H9 (cell line): ENCODE data around the gene ZNF776. TPM values are rescaled to one million over a fixed set of nuclear protein-coding genes. Genes with fewer than 3 reads are reported as not detected.

Experiments used
- DNase-seq: peaks from one replicate; pipeline ENCODE4 v3.0.0-alpha.2; 2017
- H2AFZ ChIP-seq: one replicate; pipeline ENCODE4 v1.6.1; 2013; ENCODE audit warnings: mild to moderate bottlenecking, low read length, control low read depth, moderate library complexity
- H2AK5ac ChIP-seq: 2 replicates; pipeline ENCODE4 v1.6.1; 2013; ENCODE audit warnings: low read length, control low read depth, mixed read lengths; ENCODE audit not compliant: insufficient read length
- H2BK120ac ChIP-seq: one replicate; pipeline ENCODE4 v1.6.1; 2013; ENCODE audit warnings: low read depth, mild to moderate bottlenecking, low read length, control low read depth, inconsistent platforms; ENCODE audit not compliant: poor library complexity, severe bottlenecking
- H2BK12ac ChIP-seq: 2 replicates; pipeline ENCODE4 v1.6.1; 2013; ENCODE audit warnings: low read length, control low read depth, mixed read lengths, low read depth; ENCODE audit not compliant: insufficient read length
- H2BK15ac ChIP-seq: 2 replicates; pipeline ENCODE4 v1.6.1; 2013; ENCODE audit warnings: low read depth, low read length, control low read depth
- H2BK20ac ChIP-seq: one replicate; pipeline ENCODE4 v1.6.1; 2013; ENCODE audit warnings: low read depth, mild to moderate bottlenecking, low read length, control low read depth, inconsistent platforms; ENCODE audit not compliant: poor library complexity, severe bottlenecking
- H2BK5ac ChIP-seq: 2 replicates; pipeline ENCODE4 v1.6.1; 2013; ENCODE audit warnings: low read length, control low read depth, mixed read lengths; ENCODE audit not compliant: insufficient read length
- H3K14ac ChIP-seq: 2 replicates; pipeline ENCODE4 v1.6.1; 2013; ENCODE audit warnings: low read length, control low read depth; ENCODE audit not compliant: insufficient read depth
- H3K18ac ChIP-seq: 2 replicates; pipeline ENCODE4 v1.6.1; 2013; ENCODE audit warnings: low read depth, mild to moderate bottlenecking, mixed read lengths, low read length, control low read depth; ENCODE audit not compliant: insufficient read length
- H3K23ac ChIP-seq: 2 replicates; pipeline ENCODE4 v1.6.1; 2013; ENCODE audit warnings: low read length, control low read depth, mixed read lengths, low read depth; ENCODE audit not compliant: insufficient read length
- H3K23me2 ChIP-seq: 2 replicates; pipeline ENCODE4 v1.6.1; 2013; ENCODE audit warnings: low read depth, mild to moderate bottlenecking, mixed read lengths, low read length, control low read depth; ENCODE audit not compliant: insufficient read length, poor library complexity, severe bottlenecking
- H3K27ac ChIP-seq: 2 replicates; pipeline ENCODE4 v1.5.1; 2013; ENCODE audit warnings: low read length, control low read depth, mixed read lengths, low read depth; ENCODE audit not compliant: insufficient read length
- H3K27me3 ChIP-seq: 2 replicates; pipeline ENCODE4 v1.6.1; 2013; ENCODE audit warnings: low read length, control low read depth, inconsistent platforms; ENCODE audit not compliant: insufficient read depth
- H3K4ac ChIP-seq: 2 replicates; pipeline ENCODE4 v1.6.1; 2013; ENCODE audit warnings: low read depth, mild to moderate bottlenecking, control low read depth, inconsistent platforms, low read length, moderate library complexity
- H3K4me1 ChIP-seq: 2 replicates; pipeline ENCODE4 v1.6.1; 2013; ENCODE audit warnings: low read length, control low read depth, inconsistent platforms; ENCODE audit not compliant: insufficient read depth
- H3K4me2 ChIP-seq: 2 replicates; pipeline ENCODE4 v1.6.1; 2013; ENCODE audit warnings: low read length, control low read depth, mixed read lengths; ENCODE audit not compliant: insufficient read length, insufficient read depth
- H3K56ac ChIP-seq: 2 replicates; pipeline ENCODE4 v1.6.1; 2013; ENCODE audit warnings: low read depth, mild to moderate bottlenecking, mixed read lengths, low read length, control low read depth; ENCODE audit not compliant: insufficient read length
- H3K79me1 ChIP-seq: 2 replicates; pipeline ENCODE4 v1.6.1; 2013; ENCODE audit warnings: low read depth, mild to moderate bottlenecking, moderate library complexity, low read length, control low read depth, inconsistent platforms; ENCODE audit not compliant: insufficient read depth, poor library complexity, severe bottlenecking
- H3K79me2 ChIP-seq: 2 replicates; pipeline ENCODE4 v1.6.1; 2013; ENCODE audit warnings: low read length, control low read depth, inconsistent platforms; ENCODE audit not compliant: insufficient read depth
- H3K9ac ChIP-seq: 2 replicates; pipeline ENCODE4 v1.6.1; 2013; ENCODE audit warnings: low read length, control low read depth, mixed read lengths; ENCODE audit not compliant: insufficient read length; ENCODE audit errors: extremely low read depth
- H3K9me3 ChIP-seq: one replicate; pipeline ENCODE4 v1.6.1; 2013; ENCODE audit warnings: low read depth, low read length, inconsistent platforms; ENCODE audit not compliant: control insufficient read depth
- H3T11ph ChIP-seq: one replicate; pipeline ENCODE4 v1.6.1; 2013; ENCODE audit warnings: mild to moderate bottlenecking, low read length, control low read depth, inconsistent platforms
- H4K20me1 ChIP-seq: one replicate; pipeline ENCODE4 v1.6.1; 2013; ENCODE audit not compliant: control insufficient read depth, insufficient read length, insufficient read depth
- H4K5ac ChIP-seq: 2 replicates; pipeline ENCODE4 v1.6.1; 2013; ENCODE audit warnings: low read depth, mild to moderate bottlenecking, mixed read lengths, low read length, control low read depth; ENCODE audit not compliant: insufficient read length
- H4K8ac ChIP-seq: replicated peaks from 2 replicates; pipeline ENCODE4 v1.6.1; 2013; ENCODE audit warnings: low read length, control low read depth, mixed read lengths, low read depth; ENCODE audit not compliant: insufficient read length
- H4K91ac ChIP-seq: 2 replicates; pipeline ENCODE4 v1.6.1; 2013; ENCODE audit warnings: low read depth, mild to moderate bottlenecking, moderate library complexity, mixed read lengths, low read length, control low read depth; ENCODE audit not compliant: insufficient read length
- H3K27ac Mint-ChIP-seq, 3 experiments: 2 replicates in 2 of 3; 3 replicates in 1 of 3; pipeline ENCODE4 v1.8.0; 2020 to 2021; ENCODE audit warnings: mixed read lengths in 3 of 3, mild to moderate bottlenecking in 1 of 3, moderate library complexity in 1 of 3
- H3K27me3 Mint-ChIP-seq: 2 replicates; pipeline ENCODE4 v1.8.0; 2021; ENCODE audit warnings: low read depth, mild to moderate bottlenecking, moderate library complexity, mixed read lengths
- H3K36me3 Mint-ChIP-seq, 3 experiments: 2 replicates in 2 of 3; 3 replicates in 1 of 3; pipeline ENCODE4 v1.8.0; 2020 to 2021; ENCODE audit warnings: low read depth in 3 of 3, mixed read lengths in 3 of 3; ENCODE audit not compliant: insufficient read depth in 1 of 3
- H3K4me1 Mint-ChIP-seq, 2 experiments: 2 replicates each; pipeline ENCODE4 v1.8.0; 2020; ENCODE audit warnings: mixed read lengths in 2 of 2
- H3K4me3 Mint-ChIP-seq, 2 experiments: 2 replicates in 1 of 2; 3 replicates in 1 of 2; pipeline ENCODE4 v1.8.0; 2020 to 2021; ENCODE audit warnings: mild to moderate bottlenecking in 2 of 2, mixed read lengths in 2 of 2, moderate library complexity in 1 of 2
- H3K9me3 Mint-ChIP-seq, 2 experiments: 2 replicates in 1 of 2; 3 replicates in 1 of 2; pipeline ENCODE4 v1.8.0; 2020; ENCODE audit warnings: mild to moderate bottlenecking in 2 of 2, mixed read lengths in 2 of 2, moderate library complexity in 1 of 2
- total RNA-seq: library from RNA; stranded (reverse); gene quantifications from 2 replicates; pipeline ENCODE4 v1.2.1, GENCODE V29; 2021
- TF ChIP-seq, protein P1 (sequence below): fragments of 200-600 bp; sonication (generic); conservative IDR thresholded peaks from 3 replicates; pipeline ENCODE4 v1.8.0; 2021; ENCODE audit warnings: antibody characterized with exemption, mild to moderate bottlenecking

Gene ZNF776
- total RNA-seq, 1 experiment from 2014 or later = 19.7 TPM

- no peak overlapping the region for H3K27ac ChIP-seq
- no peaks in the 10 kb centered on the region for H4K20me1 ChIP-seq
- H3K4me2 ChIP-seq = no peak overlapping the region
- Mint-ChIP-seq H3K36me3 (peaks cover 18 to 31% (median 26%) of the 10 kb centered on the region in 3 experiments; a peak in 6 of 7 replicates), H3K27me3 (peaks cover 2% of the 10 kb centered on the region), H3K4me3 (no peak overlapping the region), H3K9me3 (no peaks in the 10 kb centered on the region), H3K4me1 (peaks cover 5 to 12% of the 10 kb centered on the region in 2 experiments), H3K27ac (peak overlapping the region in 1 of 3 experiments; percentile 22; a peak in 1 of 7 replicates)
- H3K18ac ChIP-seq = no peak overlapping the region
- H4K8ac ChIP-seq = no peak overlapping the region
- H2AK5ac ChIP-seq = no peak overlapping the region
- no peak overlapping the region for H3K23ac ChIP-seq
- H2BK15ac ChIP-seq = no peak overlapping the region
- no peak overlapping the region for H4K91ac ChIP-seq
- no peaks in the 10 kb centered on the region for H3K9me3 ChIP-seq
- no peaks in the 10 kb centered on the region for H3K79me1 ChIP-seq
- no peak overlapping the region for H3K14ac ChIP-seq
- H2BK12ac ChIP-seq = no peak overlapping the region
- no peaks in the 10 kb centered on the region; the same call in 1 of the 2 replicates for H3K27me3 ChIP-seq
- H4K5ac ChIP-seq = no peak overlapping the region
- no peak overlapping the region for H2BK5ac ChIP-seq
- no peak overlapping the region for H3K4ac ChIP-seq
- H3T11ph ChIP-seq = no peak overlapping the region
- no peak overlapping the region for H3K56ac ChIP-seq
- H2BK120ac ChIP-seq = no peak overlapping the region
- no peaks in the 10 kb centered on the region for H3K23me2 ChIP-seq
- H2BK20ac ChIP-seq = no peak overlapping the region
- no peaks in the 10 kb centered on the region; the same call in 1 of the 2 replicates for H3K4me1 ChIP-seq
- TF ChIP-seq, protein P1, sequence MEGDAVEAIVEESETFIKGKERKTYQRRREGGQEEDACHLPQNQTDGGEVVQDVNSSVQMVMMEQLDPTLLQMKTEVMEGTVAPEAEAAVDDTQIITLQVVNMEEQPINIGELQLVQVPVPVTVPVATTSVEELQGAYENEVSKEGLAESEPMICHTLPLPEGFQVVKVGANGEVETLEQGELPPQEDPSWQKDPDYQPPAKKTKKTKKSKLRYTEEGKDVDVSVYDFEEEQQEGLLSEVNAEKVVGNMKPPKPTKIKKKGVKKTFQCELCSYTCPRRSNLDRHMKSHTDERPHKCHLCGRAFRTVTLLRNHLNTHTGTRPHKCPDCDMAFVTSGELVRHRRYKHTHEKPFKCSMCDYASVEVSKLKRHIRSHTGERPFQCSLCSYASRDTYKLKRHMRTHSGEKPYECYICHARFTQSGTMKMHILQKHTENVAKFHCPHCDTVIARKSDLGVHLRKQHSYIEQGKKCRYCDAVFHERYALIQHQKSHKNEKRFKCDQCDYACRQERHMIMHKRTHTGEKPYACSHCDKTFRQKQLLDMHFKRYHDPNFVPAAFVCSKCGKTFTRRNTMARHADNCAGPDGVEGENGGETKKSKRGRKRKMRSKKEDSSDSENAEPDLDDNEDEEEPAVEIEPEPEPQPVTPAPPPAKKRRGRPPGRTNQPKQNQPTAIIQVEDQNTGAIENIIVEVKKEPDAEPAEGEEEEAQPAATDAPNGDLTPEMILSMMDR = no peak
- H3K9ac ChIP-seq = no peak overlapping the region
- no peak overlapping the region for H2AFZ ChIP-seq
- no peaks in the 10 kb centered on the region; the same call in 1 of the 2 replicates for H3K79me2 ChIP-seq
- DNase-seq = no peak
Measured at GRCh38 chr19:57788114-57788692, 41.6 kb downstream of the ZNF776 start.
